K562 (cell line): ENCODE results near the gene NPAS3. TPM values are rescaled to one million over a fixed set of nuclear protein-coding genes. Genes with fewer than 3 reads are reported as not detected.

Source experiments
- BHLHE40 ChIP-seq: IDR thresholded peaks from 2 replicates; pipeline ENCODE4 v1.6.1; 2011; ENCODE audit warnings: low read length, improper control_type of control experiment
- CBX3 ChIP-seq, 2 experiments: IDR thresholded peaks; 1 replicate in 1 of 2; 2 replicates in 1 of 2; pipeline ENCODE4 v1.6.1; 2012; ENCODE audit warnings: inconsistent platforms in 2 of 2, low read length in 2 of 2, borderline replicate concordance in 1 of 2, control low read depth in 1 of 2
- CGGBP1 ChIP-seq: fragments of 250-450 bp; sonication (Bioruptor Pico); IDR thresholded peaks from 2 replicates; pipeline ENCODE4 v1.9.0; 2021; ENCODE audit warnings: mild to moderate bottlenecking
- CSDE1 ChIP-seq, 2 experiments: fragments of 450-650 bp; IDR thresholded peaks; 2 replicates each; pipeline ENCODE4 v1.6.1; 2016; ENCODE audit warnings: mild to moderate bottlenecking in 1 of 2
- CTBP1 ChIP-seq: fragments of 450-650 bp; IDR thresholded peaks from 2 replicates; pipeline ENCODE4 v1.6.1; 2016; ENCODE audit warnings: borderline replicate concordance
- FOXA1 ChIP-seq: fragments of 450-650 bp; IDR thresholded peaks from 2 replicates; pipeline ENCODE4 v1.6.1; 2016; ENCODE audit warnings: mild to moderate bottlenecking, borderline replicate concordance
- FUS ChIP-seq: fragments of 200-400 bp; formaldehyde crosslinking; optimal IDR thresholded peaks from 2 replicates; pipeline ENCODE3; 2017; ENCODE audit warnings: low read depth, low read length
- HNRNPL ChIP-seq: fragments of 200-400 bp; formaldehyde crosslinking; IDR thresholded peaks from 2 replicates; pipeline ENCODE4 v1.6.1; 2017; ENCODE audit warnings: low read depth, mild to moderate bottlenecking, low read length
- KAT8 ChIP-seq: fragments of 450-650 bp; IDR thresholded peaks from 2 replicates; pipeline ENCODE4 v1.6.1; 2016; ENCODE audit warnings: low read depth, mild to moderate bottlenecking
- PURB ChIP-seq: sonication (generic); formaldehyde crosslinking; IDR thresholded peaks from 2 replicates; pipeline ENCODE4 v1.9.0; 2021; ENCODE audit warnings: low read depth, mild to moderate bottlenecking, missing genetic modification reagents
- RBM17 ChIP-seq: fragments of 200-400 bp; formaldehyde crosslinking; IDR thresholded peaks from 2 replicates; pipeline ENCODE4 v1.6.1; 2017; ENCODE audit warnings: low read depth, mild to moderate bottlenecking, low read length, borderline replicate concordance
- RBM25 ChIP-seq: fragments of 200-400 bp; formaldehyde crosslinking; IDR thresholded peaks from 2 replicates; pipeline ENCODE4 v1.6.1; 2018; ENCODE audit warnings: low read length, low read depth, moderate library complexity; ENCODE audit not compliant: severe bottlenecking
- RFX5 ChIP-seq: IDR thresholded peaks from 2 replicates; pipeline ENCODE4 v1.6.1; 2011; ENCODE audit warnings: low read depth, mild to moderate bottlenecking, improper control_type of control experiment, low read length
- SIRT6 ChIP-seq: IDR thresholded peaks from one replicate; pipeline ENCODE4 v1.6.1; 2012; ENCODE audit warnings: low read depth, mild to moderate bottlenecking, control low read depth, inconsistent platforms, low read length, moderate library complexity
- XRCC3 ChIP-seq: fragments of 450-650 bp; IDR thresholded peaks from 2 replicates; pipeline ENCODE4 v1.6.1; 2017; ENCODE audit warnings: mild to moderate bottlenecking, moderate library complexity
- XRCC5 ChIP-seq: fragments of 200-400 bp; formaldehyde crosslinking; IDR thresholded peaks from 2 replicates; pipeline ENCODE4 v1.6.1; 2017; ENCODE audit warnings: low read depth, mild to moderate bottlenecking, low read length
- ZC3H8 ChIP-seq: fragments of 450-650 bp; IDR thresholded peaks from 2 replicates; pipeline ENCODE4 v1.6.1; 2017
- ZNF436 ChIP-seq: fragments of 250-450, 450-650 bp; sonication (Bioruptor Pico); formaldehyde crosslinking; IDR thresholded peaks from 2 replicates; pipeline ENCODE4 v1.7.0; 2020; ENCODE audit warnings: mild to moderate bottlenecking
- ZNF77 ChIP-seq: fragments of 250-450 bp; sonication (Bioruptor Pico); IDR thresholded peaks from 2 replicates; pipeline ENCODE4 v1.5.0; 2020
- polyA plus RNA-seq, 8 experiments: library from polyadenylated mRNA; depleted of rRNA in 4 of 8; stranded (reverse) in 5 of 8; unstranded in 3 of 8; fragments of >200 nt; fragmentation: Nextera tagmentation in 2 of 8; fragmentation: Illumina TruSeq in 1 of 8; extraction: Ambion mirVana in 2 of 8; extraction: Trizol in 1 of 8; gene quantifications; 2 replicates each; pipeline versions ENCODE4 v1.2.1 to v1.2.3, GENCODE V29; 2011 to 2014; ENCODE audit warnings: inconsistent platforms in 1 of 8, missing spikeins in 1 of 8
- total RNA-seq, 7 experiments: library from RNA; depleted of rRNA in 6 of 7; stranded (reverse); fragments of >200 nt in 6 of 7; fragmentation: Illumina TruSeq in 2 of 7; extraction: Trizol in 2 of 7; gene quantifications; 2 replicates each; pipeline versions ENCODE4 v1.2.1 to v1.2.3, GENCODE V29; 2011 to 2021; ENCODE audit warnings: low replicate concordance in 1 of 7
- TF ChIP-seq, protein P1 (sequence below): fragments of 450-650 bp; conservative IDR thresholded peaks from 2 replicates; pipeline ENCODE4 v1.6.1; 2016; ENCODE audit warnings: missing genetic modification characterization, low read depth, mild to moderate bottlenecking, missing compliant biosample characterization, moderate library complexity
- TF ChIP-seq, protein P2 (sequence below): fragments of 450-650 bp; IDR thresholded peaks from 2 replicates; pipeline ENCODE4 v1.6.1; 2014; ENCODE audit warnings: low read depth, mild to moderate bottlenecking, moderate library complexity, borderline replicate concordance
- TF ChIP-seq, protein P3 (sequence below): fragments of 250-450 bp; sonication (Bioruptor Pico); IDR thresholded peaks from 2 replicates; pipeline ENCODE4 v1.5.1; 2021; ENCODE audit warnings: mild to moderate bottlenecking
- TF ChIP-seq, protein P4 (sequence below): sonication (generic); formaldehyde crosslinking; IDR thresholded peaks from 2 replicates; pipeline ENCODE4 v1.8.0; 2023; ENCODE audit warnings: mild to moderate bottlenecking, missing genetic modification reagents

The NPAS3 gene
- total and polyA plus RNA-seq, 9 of the 15 experiments (the other 6 are each of a cell fraction or from before 2014, with no cell fraction given), result 0.04 TPM; not detected in 8

DNA sequence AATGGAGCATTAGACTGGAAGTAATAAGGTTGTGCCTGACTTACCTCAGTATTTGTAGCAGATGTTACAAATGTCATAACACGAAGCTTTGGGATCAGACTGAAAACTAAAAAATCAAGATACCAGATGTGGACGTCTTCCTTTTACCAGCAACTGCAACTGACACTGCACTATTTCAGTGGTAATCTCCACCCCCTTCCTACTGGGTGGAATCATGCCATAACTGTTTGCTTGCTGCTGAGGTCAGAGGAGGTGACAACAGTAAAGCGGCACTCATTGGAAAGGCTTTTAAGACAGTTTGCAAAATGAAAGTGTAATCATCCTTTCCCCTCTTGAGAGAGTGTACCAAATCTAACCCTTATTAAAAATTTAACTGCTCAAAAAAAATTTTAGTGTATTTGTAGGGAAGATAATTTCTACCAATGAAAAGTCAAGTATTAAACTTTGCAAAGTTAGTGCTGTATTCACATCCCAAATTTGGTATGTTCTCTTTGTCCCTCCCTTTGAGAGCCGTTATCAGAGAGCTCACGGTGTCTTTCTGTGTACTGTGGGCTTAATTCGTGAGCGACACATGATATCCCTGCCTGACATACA, 420.7 kb downstream of the NPAS3 start (continued):
- TF ChIP-seq, protein P1, sequence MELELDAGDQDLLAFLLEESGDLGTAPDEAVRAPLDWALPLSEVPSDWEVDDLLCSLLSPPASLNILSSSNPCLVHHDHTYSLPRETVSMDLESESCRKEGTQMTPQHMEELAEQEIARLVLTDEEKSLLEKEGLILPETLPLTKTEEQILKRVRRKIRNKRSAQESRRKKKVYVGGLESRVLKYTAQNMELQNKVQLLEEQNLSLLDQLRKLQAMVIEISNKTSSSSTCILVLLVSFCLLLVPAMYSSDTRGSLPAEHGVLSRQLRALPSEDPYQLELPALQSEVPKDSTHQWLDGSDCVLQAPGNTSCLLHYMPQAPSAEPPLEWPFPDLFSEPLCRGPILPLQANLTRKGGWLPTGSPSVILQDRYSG, result no peak
- no peak for TF ChIP-seq FOXA1
- TF ChIP-seq SIRT6, result no peak
- no peak for TF ChIP-seq CBX3 (IDR thresholded peaks at IDR 0.05; ENCODE audit: borderline replicate concordance in 1 of 2, low read length in 2 of 2)
- TF ChIP-seq, protein P2, sequence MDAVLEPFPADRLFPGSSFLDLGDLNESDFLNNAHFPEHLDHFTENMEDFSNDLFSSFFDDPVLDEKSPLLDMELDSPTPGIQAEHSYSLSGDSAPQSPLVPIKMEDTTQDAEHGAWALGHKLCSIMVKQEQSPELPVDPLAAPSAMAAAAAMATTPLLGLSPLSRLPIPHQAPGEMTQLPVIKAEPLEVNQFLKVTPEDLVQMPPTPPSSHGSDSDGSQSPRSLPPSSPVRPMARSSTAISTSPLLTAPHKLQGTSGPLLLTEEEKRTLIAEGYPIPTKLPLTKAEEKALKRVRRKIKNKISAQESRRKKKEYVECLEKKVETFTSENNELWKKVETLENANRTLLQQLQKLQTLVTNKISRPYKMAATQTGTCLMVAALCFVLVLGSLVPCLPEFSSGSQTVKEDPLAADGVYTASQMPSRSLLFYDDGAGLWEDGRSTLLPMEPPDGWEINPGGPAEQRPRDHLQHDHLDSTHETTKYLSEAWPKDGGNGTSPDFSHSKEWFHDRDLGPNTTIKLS, result no peak
- no peak for TF ChIP-seq ZNF77 (CRISPR knock-in tag)
- no peak for TF ChIP-seq FUS
- no peak for TF ChIP-seq KAT8
- no peak for TF ChIP-seq XRCC3
- no peak for TF ChIP-seq RBM17
- no peak for TF ChIP-seq XRCC5
- TF ChIP-seq PURB (CRISPR knock-in tag), result no peak
- TF ChIP-seq, protein P3, sequence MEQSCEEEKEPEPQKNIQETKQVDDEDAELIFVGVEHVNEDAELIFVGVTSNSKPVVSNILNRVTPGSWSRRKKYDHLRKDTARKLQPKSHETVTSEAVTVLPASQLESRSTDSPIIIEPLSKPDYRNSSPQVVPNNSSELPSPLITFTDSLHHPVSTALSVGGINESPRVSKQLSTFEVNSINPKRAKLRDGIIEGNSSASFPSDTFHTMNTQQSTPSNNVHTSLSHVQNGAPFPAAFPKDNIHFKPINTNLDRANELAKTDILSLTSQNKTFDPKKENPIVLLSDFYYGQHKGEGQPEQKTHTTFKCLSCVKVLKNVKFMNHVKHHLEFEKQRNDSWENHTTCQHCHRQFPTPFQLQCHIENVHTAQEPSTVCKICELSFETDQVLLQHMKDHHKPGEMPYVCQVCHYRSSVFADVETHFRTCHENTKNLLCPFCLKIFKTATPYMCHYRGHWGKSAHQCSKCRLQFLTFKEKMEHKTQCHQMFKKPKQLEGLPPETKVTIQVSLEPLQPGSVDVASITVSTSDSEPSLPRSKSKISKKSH (CRISPR knock-in tag), result no peak
- TF ChIP-seq RFX5, result no peak
- TF ChIP-seq CTBP1, result no peak
- TF ChIP-seq CGGBP1 (CRISPR knock-in tag), result no peak
- no peak for TF ChIP-seq ZC3H8
- no peak for TF ChIP-seq RBM25
- TF ChIP-seq BHLHE40, result no peak
- TF ChIP-seq CSDE1 (IDR thresholded peaks at IDR 0.05), result no peak
- TF ChIP-seq, protein P4, sequence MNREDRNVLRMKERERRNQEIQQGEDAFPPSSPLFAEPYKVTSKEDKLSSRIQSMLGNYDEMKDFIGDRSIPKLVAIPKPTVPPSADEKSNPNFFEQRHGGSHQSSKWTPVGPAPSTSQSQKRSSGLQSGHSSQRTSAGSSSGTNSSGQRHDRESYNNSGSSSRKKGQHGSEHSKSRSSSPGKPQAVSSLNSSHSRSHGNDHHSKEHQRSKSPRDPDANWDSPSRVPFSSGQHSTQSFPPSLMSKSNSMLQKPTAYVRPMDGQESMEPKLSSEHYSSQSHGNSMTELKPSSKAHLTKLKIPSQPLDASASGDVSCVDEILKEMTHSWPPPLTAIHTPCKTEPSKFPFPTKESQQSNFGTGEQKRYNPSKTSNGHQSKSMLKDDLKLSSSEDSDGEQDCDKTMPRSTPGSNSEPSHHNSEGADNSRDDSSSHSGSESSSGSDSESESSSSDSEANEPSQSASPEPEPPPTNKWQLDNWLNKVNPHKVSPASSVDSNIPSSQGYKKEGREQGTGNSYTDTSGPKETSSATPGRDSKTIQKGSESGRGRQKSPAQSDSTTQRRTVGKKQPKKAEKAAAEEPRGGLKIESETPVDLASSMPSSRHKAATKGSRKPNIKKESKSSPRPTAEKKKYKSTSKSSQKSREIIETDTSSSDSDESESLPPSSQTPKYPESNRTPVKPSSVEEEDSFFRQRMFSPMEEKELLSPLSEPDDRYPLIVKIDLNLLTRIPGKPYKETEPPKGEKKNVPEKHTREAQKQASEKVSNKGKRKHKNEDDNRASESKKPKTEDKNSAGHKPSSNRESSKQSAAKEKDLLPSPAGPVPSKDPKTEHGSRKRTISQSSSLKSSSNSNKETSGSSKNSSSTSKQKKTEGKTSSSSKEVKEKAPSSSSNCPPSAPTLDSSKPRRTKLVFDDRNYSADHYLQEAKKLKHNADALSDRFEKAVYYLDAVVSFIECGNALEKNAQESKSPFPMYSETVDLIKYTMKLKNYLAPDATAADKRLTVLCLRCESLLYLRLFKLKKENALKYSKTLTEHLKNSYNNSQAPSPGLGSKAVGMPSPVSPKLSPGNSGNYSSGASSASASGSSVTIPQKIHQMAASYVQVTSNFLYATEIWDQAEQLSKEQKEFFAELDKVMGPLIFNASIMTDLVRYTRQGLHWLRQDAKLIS, result no peak
- TF ChIP-seq ZNF436 (CRISPR knock-in tag), result no peak
- TF ChIP-seq HNRNPL, result no peak
